ENCODE measurements around the gene ASPA. TPM values are rescaled to one million over a fixed set of nuclear protein-coding genes. Genes with fewer than 3 reads are reported as not detected.
A peak's percentile ranks its signal among the peaks of the same experiment; 100 is the strongest.

ASPA gene
- total and polyA plus RNA-seq, 2 experiments from 2014 or later, result 0.16 TPM; not detected in 1

DNA sequence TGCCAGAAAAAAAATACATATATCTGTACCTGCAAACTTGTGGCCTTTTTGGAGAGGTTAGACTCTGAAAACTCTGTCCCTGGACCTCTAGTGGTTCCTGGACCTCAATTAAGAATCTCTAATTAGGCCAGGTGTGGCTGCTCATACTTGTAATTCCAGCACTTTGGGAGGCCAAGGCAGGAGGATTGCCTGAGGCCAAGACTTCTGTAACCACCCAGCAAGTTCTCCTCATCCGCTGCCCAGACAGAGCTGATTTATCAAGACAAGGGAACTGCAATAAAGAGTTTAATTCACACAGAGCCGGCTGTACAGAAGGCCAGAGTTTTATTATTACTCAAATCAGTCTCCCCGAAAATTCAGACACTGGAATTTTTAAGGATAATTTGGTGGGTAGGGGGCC lies 4.2 kb downstream of the ASPA start:
- no peak overlapping the region for H2AFZ ChIP-seq
- no peak overlapping the region for H3K27ac ChIP-seq
- in situ Hi-C loops (cut with MboI), result no loop called here
- no peak overlapping the region for H3K4me3 ChIP-seq
- H3K4me2 ChIP-seq (ENCODE audit: unreplicated experiment), result no peak overlapping the region
- H3K9ac ChIP-seq, result no peak overlapping the region
- no peaks in the 10 kb centered on the region for H4K20me1 ChIP-seq (ENCODE audit: insufficient read depth)
- H3K4me1 ChIP-seq (ENCODE audit: insufficient read depth), result no peaks in the 10 kb centered on the region
- no peak for DNase-seq
- no peaks in the 10 kb centered on the region; the same call in 1 of the 2 replicates for H3F3A ChIP-seq (ENCODE audit: insufficient read depth)
- no peaks in the 10 kb centered on the region for H3K9me2 ChIP-seq (ENCODE audit: insufficient read depth)
- WGBS, 2 experiments (ENCODE audit: low coverage in 1 of 2, low lambda C conversion rate in 2 of 2, missing lambda C conversion rate in 2 of 2), result 72 to 75% methylated on average over 3 of the region's 3 CpGs
- no peaks in the 10 kb centered on the region for H3K9me3 ChIP-seq (ENCODE audit: low read depth)
- no peaks in the 10 kb centered on the region for H3K27me3 ChIP-seq (replicated peaks; ENCODE audit: insufficient read depth)
- H3K79me2 ChIP-seq (ENCODE audit: insufficient read depth), result no peaks in the 10 kb centered on the region
- no peaks in the 10 kb centered on the region for H3K36me3 ChIP-seq (ENCODE audit: low read depth)
- TF ChIP-seq EZH2 (IDR thresholded peaks at IDR 0.05; ENCODE audit: insufficient read depth, poor library complexity, severe bottlenecking), result no peak
- no peak for TF ChIP-seq EZH2phosphoT487 (IDR thresholded peaks at IDR 0.05; ENCODE audit: insufficient read depth, low read depth)

DNA sequence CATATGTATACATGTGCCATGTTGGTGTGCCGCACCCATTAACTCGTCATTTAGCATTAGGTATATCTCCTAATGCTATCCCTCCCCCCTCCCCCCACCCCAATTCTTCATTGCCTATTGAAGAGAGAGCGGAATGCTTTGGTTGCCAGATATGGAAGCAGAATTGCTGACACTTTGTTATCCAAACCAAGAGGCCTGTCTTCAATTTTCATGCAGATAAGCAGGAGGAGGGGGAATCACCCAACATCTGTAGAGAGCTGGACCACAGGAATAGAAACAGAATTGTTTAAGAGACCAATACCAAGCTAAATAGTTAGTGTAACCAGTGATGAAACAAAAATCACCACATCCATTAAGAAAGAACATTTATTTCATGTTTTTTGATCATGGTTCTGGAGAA lies 7.1 kb downstream of the ASPA start:
- WGBS, 2 experiments (ENCODE audit: low coverage in 1 of 2, low lambda C conversion rate in 2 of 2, missing lambda C conversion rate in 2 of 2), result 66 to 73% methylated on average over 3 of the region's 3 CpGs

DNA sequence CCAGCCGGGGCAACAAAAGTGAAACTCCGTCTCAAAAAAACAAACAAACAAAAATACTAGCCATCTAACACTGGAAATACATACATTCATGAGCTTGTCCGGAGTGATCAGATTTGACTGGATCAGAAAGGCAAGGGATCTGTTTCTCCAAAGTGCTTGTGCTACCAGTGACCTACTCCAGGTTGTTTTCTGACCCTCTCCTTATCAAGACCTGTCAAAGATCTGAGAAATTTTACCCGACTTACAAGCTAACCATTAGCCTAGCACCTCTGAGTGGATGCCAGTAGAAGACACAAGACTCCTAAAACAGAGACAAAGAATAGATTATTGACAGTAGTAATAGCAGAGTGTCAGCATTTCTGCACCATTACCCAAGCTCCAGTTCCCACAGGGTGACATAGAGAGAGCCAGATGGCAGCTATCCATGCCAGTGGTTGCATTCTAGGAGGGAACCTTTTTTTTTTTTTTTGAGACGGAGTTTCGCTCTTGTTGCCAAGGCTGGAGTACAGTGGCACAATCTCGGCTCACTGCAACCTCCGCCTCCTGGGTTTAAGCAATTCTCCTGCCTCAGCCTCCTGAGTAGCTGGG lies 9.8 kb downstream of the ASPA start:
- no peaks in the 10 kb centered on the region for H3K27me3 ChIP-seq (replicated peaks; ENCODE audit: insufficient read depth)
- WGBS, 2 experiments (ENCODE audit: low coverage in 1 of 2, low lambda C conversion rate in 2 of 2, missing lambda C conversion rate in 2 of 2), result 62 to 76% methylated on average over 5 to 8 of the region's 8 CpGs

More for the DNA sequence above, 7.1 kb downstream of the ASPA start:
- no peak overlapping the region for H3K4me3 ChIP-seq
- H4K20me1 ChIP-seq (ENCODE audit: insufficient read depth), result no peaks in the 10 kb centered on the region
- DNase-seq, result no peak
- no peaks in the 10 kb centered on the region for H3K9me2 ChIP-seq (ENCODE audit: insufficient read depth)
- no peaks in the 10 kb centered on the region for H3K4me1 ChIP-seq (ENCODE audit: insufficient read depth)
- no peaks in the 10 kb centered on the region for H3F3A ChIP-seq (ENCODE audit: insufficient read depth)
- H3K27me3 ChIP-seq (replicated peaks; ENCODE audit: insufficient read depth), result no peaks in the 10 kb centered on the region
- H3K9ac ChIP-seq, result no peak overlapping the region
- H3K79me2 ChIP-seq (ENCODE audit: insufficient read depth), result no peaks in the 10 kb centered on the region
- H3K27ac ChIP-seq, result no peak overlapping the region
- no peaks in the 10 kb centered on the region for H3K36me3 ChIP-seq (ENCODE audit: low read depth)
- in situ Hi-C loops (cut with MboI), result no loop called here
- no peak overlapping the region for H3K4me2 ChIP-seq (ENCODE audit: unreplicated experiment)
- H3K9me3 ChIP-seq (ENCODE audit: low read depth), result no peaks in the 10 kb centered on the region
- no peak overlapping the region for H2AFZ ChIP-seq
- TF ChIP-seq EZH2phosphoT487 (IDR thresholded peaks at IDR 0.05; ENCODE audit: insufficient read depth, low read depth), result no peak

DNA sequence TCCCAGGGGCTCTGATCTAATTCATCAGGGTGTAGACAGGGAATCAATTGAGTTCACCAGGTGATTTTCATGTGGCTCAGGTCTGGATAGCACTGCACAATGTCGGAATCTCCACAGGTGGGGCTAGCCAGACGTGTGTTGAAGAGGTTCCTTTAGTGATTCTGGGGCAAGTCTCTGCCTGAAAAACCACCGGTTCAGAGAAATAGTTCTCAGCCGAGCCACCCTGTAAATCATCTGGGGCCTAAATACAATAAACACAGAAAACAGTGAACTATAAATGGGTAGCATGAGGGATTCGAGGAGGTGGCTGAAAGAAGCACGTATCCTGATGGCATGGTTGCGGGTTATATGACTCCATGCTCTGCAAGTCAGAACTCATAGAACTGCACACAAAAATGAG lies 21.3 kb downstream of the ASPA start:
- H3F3A ChIP-seq (ENCODE audit: insufficient read depth), result no peaks in the 10 kb centered on the region
- TF ChIP-seq EZH2 (IDR thresholded peaks at IDR 0.05; ENCODE audit: insufficient read depth, poor library complexity, severe bottlenecking) (no peak), EZH2phosphoT487 (IDR thresholded peaks at IDR 0.05; ENCODE audit: insufficient read depth, low read depth) (no peak)
- no peaks in the 10 kb centered on the region for H3K36me3 ChIP-seq (ENCODE audit: low read depth)
- H3K9me3 ChIP-seq (ENCODE audit: low read depth), result no peaks in the 10 kb centered on the region
- no peak overlapping the region for H3K4me3 ChIP-seq
- in situ Hi-C loops (cut with MboI), result no loop called here
- DNase-seq, result no peak
- no peak overlapping the region for H3K27ac ChIP-seq
- WGBS, 2 experiments (ENCODE audit: low coverage in 1 of 2, low lambda C conversion rate in 2 of 2, missing lambda C conversion rate in 2 of 2), result 70 to 74% methylated on average over 7 of the region's 7 CpGs
- H3K9ac ChIP-seq, result no peak overlapping the region
- H3K9me2 ChIP-seq (ENCODE audit: insufficient read depth), result no peaks in the 10 kb centered on the region
- no peak overlapping the region for H2AFZ ChIP-seq
- H3K79me2 ChIP-seq (ENCODE audit: insufficient read depth), result no peaks in the 10 kb centered on the region
- no peaks in the 10 kb centered on the region for H3K4me1 ChIP-seq (ENCODE audit: insufficient read depth)
- H3K4me2 ChIP-seq (ENCODE audit: unreplicated experiment), result no peak overlapping the region
- H3K27me3 ChIP-seq (replicated peaks; ENCODE audit: insufficient read depth), result no peaks in the 10 kb centered on the region
- H4K20me1 ChIP-seq (ENCODE audit: insufficient read depth), result no peaks in the 10 kb centered on the region

More for the DNA sequence above, 9.8 kb downstream of the ASPA start:
- Histone ChIP-seq H3K9me2 (ENCODE audit: insufficient read depth) (no peaks in the 10 kb centered on the region), H3K27ac (no peak overlapping the region), H2AFZ (no peak overlapping the region), H4K20me1 (ENCODE audit: insufficient read depth) (no peaks in the 10 kb centered on the region), H3F3A (ENCODE audit: insufficient read depth) (no peaks in the 10 kb centered on the region), H3K9me3 (ENCODE audit: low read depth) (no peaks in the 10 kb centered on the region), H3K4me1 (ENCODE audit: insufficient read depth) (no peaks in the 10 kb centered on the region), H3K4me2 (ENCODE audit: unreplicated experiment) (no peak overlapping the region), H3K4me3 (no peak overlapping the region), H3K79me2 (ENCODE audit: insufficient read depth) (no peaks in the 10 kb centered on the region), H3K36me3 (ENCODE audit: low read depth) (no peaks in the 10 kb centered on the region), H3K9ac (no peak overlapping the region)
- TF ChIP-seq EZH2phosphoT487 (IDR thresholded peaks at IDR 0.05; ENCODE audit: insufficient read depth, low read depth) (no peak), EZH2 (IDR thresholded peaks at IDR 0.05; ENCODE audit: insufficient read depth, poor library complexity, severe bottlenecking) (no peak)
- in situ Hi-C loops (cut with MboI), result no loop called here
- DNase-seq, result no peak

DNA sequence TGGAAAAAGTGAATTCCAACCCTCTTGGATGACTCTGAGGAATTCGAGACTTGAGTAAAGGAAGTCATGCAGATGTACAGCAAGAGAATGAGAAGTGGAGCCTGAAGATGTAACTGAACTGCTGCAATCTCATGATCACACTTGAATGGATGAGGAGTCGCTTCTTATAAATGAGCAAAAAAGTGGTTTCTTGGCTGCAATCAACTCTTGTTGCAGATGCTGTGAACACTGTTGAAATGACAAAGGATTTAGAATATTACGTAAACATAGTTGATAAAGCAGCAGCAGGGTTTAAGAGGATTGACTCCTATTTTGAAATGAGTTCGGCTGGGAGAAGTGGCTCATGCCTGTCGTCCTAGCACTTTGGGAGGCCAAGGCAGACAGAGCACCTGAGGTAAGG lies 25.5 kb downstream of the ASPA start:
- Histone ChIP-seq H3K9me2 (ENCODE audit: insufficient read depth) (no peaks in the 10 kb centered on the region), H3K4me2 (ENCODE audit: unreplicated experiment) (no peak overlapping the region), H3K79me2 (ENCODE audit: insufficient read depth) (no peaks in the 10 kb centered on the region), H3F3A (ENCODE audit: insufficient read depth) (no peaks in the 10 kb centered on the region), H3K27me3 (replicated peaks; ENCODE audit: insufficient read depth) (no peaks in the 10 kb centered on the region), H2AFZ (no peak overlapping the region), H3K4me1 (ENCODE audit: insufficient read depth) (no peaks in the 10 kb centered on the region), H4K20me1 (ENCODE audit: insufficient read depth) (no peaks in the 10 kb centered on the region), H3K9me3 (ENCODE audit: low read depth) (no peaks in the 10 kb centered on the region), H3K36me3 (ENCODE audit: low read depth) (no peaks in the 10 kb centered on the region), H3K27ac (no peak overlapping the region), H3K9ac (no peak overlapping the region), H3K4me3 (no peak overlapping the region)
- DNase-seq, result peak; percentile 25
- in situ Hi-C loops (cut with MboI), result no loop called here
- TF ChIP-seq EZH2phosphoT487 (IDR thresholded peaks at IDR 0.05; ENCODE audit: insufficient read depth, low read depth) (no peak), EZH2 (IDR thresholded peaks at IDR 0.05; ENCODE audit: insufficient read depth, poor library complexity, severe bottlenecking) (no peak)
- 79 to 81% methylated on average over 5 of the region's 5 CpGs for WGBS, 2 experiments (ENCODE audit: low coverage in 1 of 2, low lambda C conversion rate in 2 of 2, missing lambda C conversion rate in 2 of 2)
